ENCODE results near the gene ID3.
A peak's percentile ranks its signal among the peaks of the same experiment; 100 is the strongest.

ID3 gene

GRCh38 chr1:23564529-23565122, 5.3 kb upstream of the ID3 start:
- peak; percentile 34 for DNase-seq

DNA sequence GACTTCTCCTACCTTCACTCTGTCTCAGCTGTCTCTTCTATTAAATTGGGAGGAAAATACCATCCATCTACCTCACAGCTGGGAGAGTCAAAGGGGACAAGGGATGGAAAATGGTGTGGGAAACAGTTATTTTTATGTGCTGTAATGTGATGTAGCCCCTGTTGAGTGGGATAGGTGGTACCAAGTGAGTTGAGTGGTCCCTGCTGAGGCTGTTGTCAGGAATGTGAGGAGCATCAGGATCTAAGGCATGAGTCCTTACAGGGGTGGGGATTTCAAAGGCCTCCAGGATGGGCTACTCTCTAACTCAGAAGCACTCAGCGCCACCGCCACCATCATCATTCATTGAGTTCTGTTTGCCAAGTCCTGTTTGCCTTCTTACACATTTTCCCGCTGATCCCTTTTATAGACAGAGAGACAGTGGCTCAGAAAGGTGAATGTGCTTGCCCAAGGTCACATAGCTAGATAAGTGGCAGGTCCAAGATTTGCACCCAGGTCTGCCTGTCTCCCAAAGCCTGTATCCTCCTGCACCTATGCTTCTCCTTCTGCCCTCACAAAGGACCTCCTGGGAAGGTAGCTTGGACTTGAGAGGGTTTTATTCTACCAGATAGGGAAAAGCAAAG, 4.6 kb upstream of the ID3 start:
- DNase-seq = no peak

GRCh38 chr1:23563003-23563402, 3.7 kb upstream of the ID3 start:
- peak; percentile 72 for DNase-seq

- DNase-seq = peak; percentile 97
These were observed 3.0 kb upstream of the ID3 start for GRCh38 chr1:23562137-23562876.

DNA sequence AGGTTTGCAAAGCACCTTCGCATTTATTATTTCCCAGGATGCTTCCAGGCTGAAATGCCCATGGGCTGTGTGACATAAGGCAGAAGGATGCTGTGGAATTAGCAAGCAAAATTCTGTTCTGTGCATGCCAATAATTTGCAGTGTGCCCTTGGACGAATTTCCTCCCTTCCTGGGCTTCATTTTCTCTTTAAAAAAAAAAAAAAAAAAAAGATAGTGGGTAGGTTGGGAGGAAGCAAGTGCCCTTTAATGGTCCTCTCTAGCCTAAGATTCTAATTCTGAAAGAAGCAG, 2.5 kb upstream of the ID3 start:
- DNase-seq = peak; percentile 61

DNA sequence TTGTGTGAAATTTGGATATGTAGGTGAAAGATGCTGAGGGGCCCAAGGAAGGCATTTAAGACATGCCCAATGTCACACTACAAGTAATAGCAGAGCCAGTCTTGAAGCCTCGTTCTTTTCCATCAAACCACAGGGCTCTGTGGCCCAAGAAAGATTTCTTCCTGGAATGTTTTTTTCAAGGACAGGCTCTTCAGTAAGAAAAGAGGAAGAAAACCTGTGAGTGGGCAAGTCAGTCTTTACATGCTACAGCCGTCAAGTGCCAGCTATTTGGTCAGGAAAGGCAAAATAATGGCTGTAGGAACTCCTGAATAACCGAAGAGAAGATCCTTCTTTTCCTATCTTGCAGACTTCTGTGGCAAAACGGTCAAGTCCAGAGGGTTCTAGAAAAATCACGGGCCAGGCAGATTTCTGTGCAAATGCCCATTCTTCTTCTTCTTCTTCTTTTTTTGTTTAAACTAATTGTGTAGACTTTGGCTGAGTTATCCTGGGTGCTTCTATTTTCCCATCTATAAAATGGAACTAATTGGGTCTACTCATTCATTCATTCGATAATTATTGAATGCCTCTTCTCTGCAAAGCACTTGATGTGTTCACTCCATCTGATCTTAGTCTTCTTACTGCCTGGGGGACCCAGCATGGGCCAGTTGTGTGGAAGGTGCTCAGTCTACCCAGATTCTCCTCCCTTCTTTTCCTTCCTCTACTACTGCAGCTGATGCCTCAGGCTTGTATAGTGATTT, 1.9 kb upstream of the ID3 start:
- DNase-seq = peak; percentile 81

- peak; percentile 81 for DNase-seq
These were observed 862 bp upstream of the ID3 start for GRCh38 chr1:23559985-23560741.

DNA sequence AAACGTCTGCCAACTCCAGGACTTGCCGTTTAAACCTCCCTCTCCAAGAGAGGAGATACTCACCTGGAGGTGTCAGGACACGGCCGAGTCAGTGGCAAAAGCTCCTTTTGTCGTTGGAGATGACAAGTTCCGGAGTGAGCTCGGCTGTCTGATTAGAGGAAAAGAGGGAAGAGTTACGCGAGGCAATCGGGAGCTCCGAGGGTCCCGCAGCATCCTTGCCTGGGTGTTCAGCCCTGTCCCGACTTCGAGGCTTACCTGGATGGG, 497 bp downstream of the ID3 start:
- DNase-seq = no peak

- peak; percentile 85 for DNase-seq
These were observed 995 bp downstream of the ID3 start for GRCh38 chr1:23558140-23558871.

- DNase-seq = no peak
These were observed 1.7 kb downstream of the ID3 start for GRCh38 chr1:23557471-23558124.

- DNase-seq = peak; percentile 52
These were observed 2.4 kb downstream of the ID3 start for GRCh38 chr1:23556635-23557470.

- peak; percentile 65 for DNase-seq
These were observed 3.2 kb downstream of the ID3 start for GRCh38 chr1:23555986-23556634.

- DNase-seq = peak; percentile 70
These were observed 3.9 kb downstream of the ID3 start for GRCh38 chr1:23555270-23555985.

GRCh38 chr1:23554481-23555269, 4.6 kb downstream of the ID3 start:
- peak; percentile 97 for DNase-seq

DNA sequence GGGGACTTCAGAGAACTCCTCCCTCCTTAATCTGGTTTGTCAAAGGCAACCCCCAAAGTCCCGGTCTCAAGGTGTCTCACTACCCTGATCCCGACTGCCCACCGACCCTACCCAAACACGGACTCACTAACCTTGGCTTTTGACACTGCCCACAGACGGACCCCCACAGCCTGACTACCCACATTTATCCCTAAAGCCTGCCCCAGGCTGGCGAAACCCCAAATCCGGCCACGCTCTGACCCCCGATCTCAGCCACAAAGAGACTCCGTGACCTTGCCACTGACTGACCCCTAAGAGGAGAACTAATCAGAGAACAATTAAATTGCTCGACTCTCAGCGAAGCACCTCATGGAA, 5.2 kb downstream of the ID3 start:
- no peak for DNase-seq

- no peak for DNase-seq
These were observed 5.8 kb downstream of the ID3 start for GRCh38 chr1:23553231-23554126.

DNA sequence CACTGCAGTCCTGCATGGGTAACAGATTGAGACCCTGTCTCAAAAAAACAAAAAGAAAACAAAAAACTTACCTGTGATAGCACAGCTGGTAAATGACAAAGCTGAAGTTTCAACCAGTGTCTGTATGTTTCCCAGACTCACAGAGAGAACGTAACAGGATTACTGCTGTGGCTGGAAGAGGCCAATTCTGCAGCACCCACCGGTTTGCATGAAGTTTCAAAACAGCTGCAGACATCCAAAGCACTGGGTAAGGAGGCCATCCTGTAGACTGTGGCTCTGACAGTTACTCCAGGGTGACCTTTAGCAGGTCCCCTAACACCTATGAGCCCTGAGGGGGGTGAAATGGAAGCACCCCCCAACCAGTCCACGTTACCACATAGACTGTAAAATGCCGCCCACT, 7.5 kb downstream of the ID3 start:
- no peak for DNase-seq

DNA sequence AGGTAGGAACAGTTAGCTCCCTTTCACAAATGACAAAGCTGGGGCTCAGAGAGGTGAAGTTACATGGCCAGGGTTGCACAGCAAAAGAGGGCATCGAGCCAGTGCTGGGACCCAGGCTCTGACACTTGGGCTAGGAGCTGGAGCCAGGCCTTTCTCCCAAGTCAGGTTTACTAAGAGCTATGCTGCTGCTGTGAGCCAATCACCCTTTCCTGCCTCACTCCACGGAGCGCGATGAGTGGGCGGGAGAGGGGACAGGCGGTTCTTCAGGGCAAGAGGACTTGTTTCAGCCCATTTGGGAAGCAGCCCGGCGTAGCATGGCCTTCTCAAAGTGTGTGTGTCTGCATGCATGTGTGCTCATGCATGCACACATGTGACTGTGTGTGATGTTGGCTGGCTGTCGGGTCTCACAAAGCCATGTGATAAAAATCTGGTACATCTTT, 10.6 kb downstream of the ID3 start:
- DNase-seq = peak; percentile 91
